ENCODE data around the gene SLC41A1.
A peak's percentile ranks its signal among the peaks of the same experiment; 100 is the strongest.

Gene SLC41A1

DNA sequence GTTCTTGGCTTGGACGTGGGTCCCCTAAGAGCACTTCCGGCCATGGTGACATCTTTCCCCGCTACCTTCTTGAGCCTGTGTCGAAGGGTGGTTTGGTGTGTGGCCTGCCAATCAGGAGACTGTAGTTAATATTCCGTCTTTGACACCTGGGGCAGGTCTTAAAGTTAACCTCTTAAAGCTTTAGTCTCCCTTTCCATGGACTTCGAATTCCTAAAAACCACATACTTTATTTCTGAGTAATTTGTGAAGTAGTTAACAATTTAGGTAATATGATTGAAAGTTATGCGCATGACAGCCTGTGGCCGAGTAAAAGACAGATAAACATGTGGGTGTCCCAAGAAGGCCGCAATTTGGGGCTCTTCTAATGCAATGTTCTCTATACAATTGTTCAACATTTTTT lies 27.6 kb downstream of the SLC41A1 start:
- no peak for DNase-seq

DNA sequence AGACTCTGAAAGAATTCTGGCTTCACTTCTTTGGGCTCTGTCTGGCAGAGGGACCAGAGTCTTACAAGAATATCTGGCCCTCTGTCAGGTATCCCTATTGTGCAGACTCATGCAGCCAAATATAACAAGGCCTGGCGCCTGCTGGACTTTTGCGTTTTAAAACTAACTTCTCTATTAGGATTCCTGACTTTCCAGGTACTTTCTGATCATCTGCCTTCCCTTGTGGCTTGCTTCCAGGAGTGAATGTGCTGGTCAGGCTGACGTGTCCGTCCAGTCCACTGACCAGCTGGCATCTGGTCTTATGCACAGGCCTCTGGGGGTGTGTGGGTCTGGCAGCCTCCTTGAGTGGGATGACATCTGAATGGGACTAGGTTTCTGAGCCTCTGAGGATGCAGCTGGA lies 29.1 kb downstream of the SLC41A1 start:
- no peak for DNase-seq

GRCh38 chr1:205783433-205783795 lies 29.6 kb downstream of the SLC41A1 start:
- no peak for DNase-seq

GRCh38 chr1:205782627-205783432 lies 30.2 kb downstream of the SLC41A1 start:
- no peak for DNase-seq

DNA sequence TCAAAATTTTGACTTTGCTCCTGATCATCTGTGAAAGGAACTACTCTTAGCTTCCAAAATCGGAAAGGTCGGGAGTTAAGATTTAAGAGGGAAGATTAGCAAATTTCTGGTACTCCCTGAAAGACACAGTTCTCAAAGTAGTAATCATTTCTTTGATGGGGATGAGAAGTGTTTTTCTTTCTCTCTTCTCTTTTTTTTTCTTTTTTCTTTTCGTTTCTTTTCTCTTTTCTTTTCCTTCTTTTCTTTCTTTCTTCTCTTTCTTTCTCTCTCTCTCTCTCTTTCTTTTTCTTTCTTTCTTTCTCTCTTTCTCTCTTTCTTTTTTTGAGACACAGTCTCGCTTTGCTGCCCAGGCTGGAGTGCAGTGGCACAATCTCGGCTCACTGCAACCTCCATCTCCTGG lies 32.7 kb downstream of the SLC41A1 start:
- DNase-seq: no peak

DNA sequence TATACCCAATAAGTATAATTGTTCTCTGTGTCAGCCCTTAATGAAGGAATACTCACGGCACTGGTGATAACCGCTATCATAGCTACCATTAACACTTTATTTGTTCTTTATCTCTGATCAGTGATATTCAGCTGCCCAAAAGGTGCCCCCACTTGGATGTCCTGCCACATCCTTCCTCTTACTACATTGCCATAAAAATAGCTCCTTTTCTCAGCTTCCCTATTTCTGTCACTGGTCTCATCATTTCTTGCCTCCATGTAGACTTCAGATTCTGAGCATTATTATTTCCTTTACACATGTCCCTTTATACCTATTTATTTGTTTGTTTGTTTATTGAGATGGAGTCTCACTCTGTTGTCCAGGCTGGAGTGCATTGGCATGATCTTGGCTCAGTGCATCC lies 35.0 kb downstream of the SLC41A1 start:
- no peak for DNase-seq

- no peak for DNase-seq
These were observed 37.3 kb downstream of the SLC41A1 start for GRCh38 chr1:205775717-205776056.

- DNase-seq: peak; percentile 53
These were observed 37.8 kb downstream of the SLC41A1 start, which contains the start of gene RAB29 for GRCh38 chr1:205775015-205775716. RAB29 (minus strand) TSS chr1:205775482; CDS start chr1:205774956, 526 bp downstream.

- DNase-seq: no peak
These were observed 38.6 kb downstream of the SLC41A1 start for GRCh38 chr1:205774198-205775014.

DNA sequence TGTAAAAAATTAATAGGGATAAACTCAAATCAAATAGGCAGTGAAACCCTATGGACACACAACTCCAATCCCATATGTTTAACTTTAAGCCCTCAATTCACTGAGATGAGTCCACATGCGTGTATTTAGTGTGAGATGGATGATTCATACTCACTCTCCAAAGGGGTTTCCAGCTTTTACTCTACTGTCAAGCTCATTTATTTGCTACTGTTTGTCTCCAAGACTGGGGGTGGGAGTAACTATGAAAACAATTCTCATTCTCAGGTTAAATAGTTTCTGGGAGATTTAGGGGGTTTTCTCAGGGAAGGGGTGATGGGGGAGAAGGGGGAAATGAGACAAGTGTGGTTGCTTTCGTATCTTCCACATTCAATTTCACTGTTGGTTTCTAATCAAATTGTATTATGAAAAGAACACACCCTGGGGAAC lies 40.4 kb downstream of the SLC41A1 start:
- DNase-seq: no peak

DNA sequence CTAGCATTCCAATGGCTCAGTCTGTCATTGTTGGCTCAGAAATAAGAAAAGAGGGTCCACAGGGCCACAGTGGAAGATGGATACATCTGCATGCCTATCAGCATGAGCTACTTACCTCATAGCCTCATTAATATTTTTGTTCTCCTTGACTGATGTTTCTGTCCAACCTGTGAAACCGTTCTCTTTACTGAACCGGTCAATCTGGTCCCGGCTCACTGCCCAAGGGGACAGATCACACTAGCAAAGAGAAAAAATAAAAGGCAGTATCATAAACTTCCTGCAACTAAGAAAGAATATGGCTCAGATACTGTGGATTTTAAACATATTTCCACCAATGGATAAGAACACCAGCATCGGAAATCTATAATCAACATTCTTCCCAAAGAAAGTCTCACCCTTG lies 42.4 kb downstream of the SLC41A1 start:
- DNase-seq: no peak

- DNase-seq: no peak
These were observed 43.2 kb downstream of the SLC41A1 start for GRCh38 chr1:205769641-205770365.

DNA sequence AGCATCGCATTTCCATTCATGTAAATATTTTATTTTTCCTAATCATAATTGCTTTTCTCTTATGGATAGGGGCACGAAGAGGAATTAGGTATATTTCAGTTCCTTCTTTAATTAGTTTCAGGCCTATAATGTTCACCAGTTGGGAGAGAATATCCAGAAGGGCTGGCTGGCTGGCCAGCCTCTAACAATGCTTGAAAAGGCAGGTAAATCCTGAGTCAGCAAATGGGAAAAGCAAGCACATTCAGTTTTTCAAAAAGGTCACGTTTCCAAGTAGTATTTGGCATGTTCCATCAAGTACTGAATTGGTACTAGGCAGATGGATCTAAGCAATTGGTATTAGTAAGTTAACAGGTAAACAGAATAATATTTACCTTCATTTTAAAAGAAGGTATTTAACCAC lies 45.8 kb downstream of the SLC41A1 start:
- DNase-seq: no peak

- DNase-seq: no peak
These were observed 46.4 kb downstream of the SLC41A1 start for GRCh38 chr1:205766570-205766969.

GRCh38 chr1:205766038-205766437 lies 47.0 kb downstream of the SLC41A1 start:
- DNase-seq: no peak

DNA sequence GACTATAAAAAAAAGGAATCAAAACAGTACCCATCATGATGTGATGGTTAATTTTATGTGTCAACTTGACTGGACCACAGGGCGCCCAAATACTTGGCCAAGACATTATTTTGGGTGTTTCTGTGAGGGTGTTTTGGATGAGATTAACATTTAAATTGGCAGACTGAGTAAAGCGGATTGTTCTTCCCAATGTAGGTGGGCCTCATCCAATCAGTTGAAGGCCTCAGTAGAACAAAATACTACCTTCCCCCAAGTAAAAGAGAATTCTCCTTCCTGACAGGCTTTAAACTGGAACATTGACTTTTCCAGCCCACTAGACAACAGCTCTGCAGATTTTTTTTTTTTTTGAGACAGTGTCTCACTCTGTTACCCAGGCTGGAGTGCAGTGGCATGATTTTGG lies 48.4 kb downstream of the SLC41A1 start:
- no peak for DNase-seq

DNA sequence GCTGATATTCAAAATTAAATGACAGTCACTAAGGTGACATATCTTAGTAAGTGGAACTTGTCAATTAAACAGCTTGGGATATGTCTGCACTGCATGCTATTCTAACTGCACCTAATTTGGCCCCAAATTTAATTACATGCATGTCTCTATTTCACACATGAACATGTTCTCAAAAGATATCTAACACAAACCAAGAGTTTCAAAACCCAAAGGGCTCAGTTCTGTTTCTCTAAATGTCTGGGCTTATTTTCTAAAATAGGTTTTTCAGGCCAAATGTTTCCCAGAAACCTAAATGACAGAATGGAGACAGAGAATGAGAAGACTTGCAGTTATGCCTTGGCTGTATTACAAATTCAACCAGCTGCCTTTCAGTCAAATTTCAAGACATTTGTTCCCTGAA lies 49.0 kb downstream of the SLC41A1 start:
- no peak for DNase-seq

DNA sequence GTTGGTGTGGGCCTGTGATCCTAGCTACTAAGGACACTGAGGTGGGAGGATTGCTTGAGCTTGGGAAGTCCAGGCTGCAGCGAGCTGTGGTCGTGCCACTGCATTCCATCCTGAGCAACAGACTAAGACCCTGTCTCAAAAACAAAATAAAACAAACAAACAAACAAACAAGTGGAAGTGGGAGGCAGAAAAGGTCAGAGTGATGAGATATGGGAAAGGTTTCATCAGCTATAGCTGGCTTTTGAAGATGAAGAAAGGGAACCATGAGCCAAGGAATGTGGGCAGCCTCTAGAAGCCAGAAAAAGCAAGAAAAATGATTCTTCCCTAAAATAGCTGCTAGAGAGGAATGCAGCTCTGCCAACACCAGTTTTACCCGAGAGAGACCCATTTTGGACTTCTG lies 52.4 kb downstream of the SLC41A1 start:
- no peak for DNase-seq

- no peak for DNase-seq
These were observed 56.4 kb downstream of the SLC41A1 start for GRCh38 chr1:205756552-205756951.

GRCh38 chr1:205754857-205755256 lies 58.1 kb downstream of the SLC41A1 start:
- no peak for DNase-seq

DNA sequence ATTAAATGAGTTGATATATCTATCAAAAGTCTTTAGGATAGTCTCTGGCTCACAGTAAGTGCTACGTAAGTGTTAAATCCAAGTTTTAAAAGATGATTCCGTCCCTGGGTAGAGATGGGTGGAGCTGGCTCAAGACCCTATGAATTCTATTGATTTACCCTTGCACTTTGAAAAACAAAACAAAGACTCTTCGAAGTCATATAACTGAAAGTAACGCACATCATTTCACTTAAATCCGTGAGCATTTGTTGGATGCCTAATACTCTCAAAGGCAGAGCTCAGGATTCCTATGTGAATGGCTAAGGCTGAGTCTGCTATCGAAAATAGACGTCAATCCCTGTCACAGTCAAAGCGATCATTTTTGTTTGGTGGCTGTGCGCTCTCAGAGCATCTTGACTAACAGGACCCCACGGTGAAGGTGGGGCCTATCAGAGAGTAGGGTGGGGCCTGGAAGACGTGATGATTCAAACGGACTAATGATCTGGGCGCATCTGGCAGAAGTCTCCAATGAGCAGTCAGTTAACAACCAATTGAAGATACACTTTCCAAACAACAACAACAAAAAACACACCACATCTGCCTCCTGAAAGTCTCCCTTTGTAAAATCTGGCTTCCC lies 61.9 kb downstream of the SLC41A1 start:
- no peak for DNase-seq
